ENCODE results near the gene IL3RA. TPM values are rescaled to one million over a fixed set of nuclear protein-coding genes. Genes with fewer than 3 reads are reported as not detected.
"Not testable (repeated sequence)": the region's sequence is repeated elsewhere in the genome, so short reads cannot be mapped to it uniquely, and the experiment has no call there.

IL3RA gene
- total RNA-seq (2014; rRNA removed; shearing (Covaris generic)) = 0.26 TPM in 1 of 2 replicates, not detected in the other
- 0.52 and 0.61 TPM in 2 replicates for polyA plus RNA-seq (2015; cell fraction: cytosol; rRNA removed)
- polyA plus RNA-seq (2015; cell fraction: nucleus; rRNA removed) = 0.74 TPM in 1 of 2 replicates, not detected in the other

GRCh38 chrX:1336331-1336943 lies at the start of gene IL3RA:
Gene IL3RA, plus strand, starts transcription at chrX:1336785. Its CDS starts 4,981 bp downstream, at chrX:1341766.
- no peak for DNase-seq (ENCODE audit: low read depth, low spot score)
- in situ Hi-C loops (cut with HindIII; ENCODE audit: low pct_unique_long_range_greater_than_20kb, low sequenced_read_pairs) = no loop called here

DNA sequence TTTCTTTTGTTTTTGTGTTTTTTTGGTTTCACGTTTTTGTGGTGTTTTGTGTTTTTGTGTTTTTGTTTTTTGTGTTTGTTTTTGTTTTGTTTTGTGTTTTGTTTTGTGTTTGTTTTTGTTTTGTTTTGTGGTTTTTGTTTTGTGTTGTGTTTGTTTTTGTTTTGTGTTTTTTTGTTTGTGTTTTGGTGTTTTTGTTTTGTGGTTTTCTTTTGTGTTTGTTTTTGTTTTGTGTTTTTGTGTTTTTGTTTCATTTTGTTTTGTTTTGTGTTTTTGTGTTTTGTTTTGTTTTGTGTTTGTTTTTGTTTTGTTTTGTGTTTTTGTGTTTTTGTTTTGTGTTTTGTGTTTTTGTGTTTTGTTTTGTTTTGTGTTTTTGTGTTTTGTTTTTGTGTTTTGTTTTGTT lies 47.0 kb upstream of the IL3RA start:
- in situ Hi-C loops (cut with HindIII; ENCODE audit: low pct_unique_long_range_greater_than_20kb, low sequenced_read_pairs) = no loop called here
- no peak for DNase-seq (ENCODE audit: low read depth, low spot score)

DNA sequence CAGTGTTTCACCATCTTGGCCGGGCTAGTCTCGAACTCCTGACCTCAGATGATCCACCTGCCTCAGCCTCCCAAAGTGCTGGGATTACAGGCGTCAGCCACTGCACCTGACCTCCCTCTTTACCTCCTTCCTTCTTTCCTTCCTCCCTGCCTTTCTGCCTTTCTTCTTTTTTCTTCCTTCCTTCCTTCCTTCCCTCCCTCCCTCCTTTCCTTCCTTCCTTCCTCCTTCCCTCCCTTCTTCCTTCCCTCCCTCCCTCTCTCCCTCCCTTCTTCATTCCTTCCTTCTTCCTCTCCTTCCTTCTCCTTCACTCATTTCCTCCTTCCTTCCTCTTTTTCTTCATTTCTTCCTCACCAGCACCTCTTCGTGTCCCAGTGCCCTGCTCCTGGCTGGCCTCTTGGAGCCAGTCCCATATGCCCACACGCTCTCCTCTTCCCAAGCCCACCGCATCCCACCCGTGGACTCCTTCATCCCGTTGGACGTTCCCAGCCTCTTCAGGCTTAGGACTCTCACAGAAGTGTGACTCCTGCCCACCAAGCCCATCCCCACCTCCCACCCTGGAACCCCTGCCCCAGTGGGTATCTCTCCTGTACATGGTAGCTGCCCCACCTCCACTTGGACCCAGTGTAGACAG lies 45.4 kb upstream of the IL3RA start:
- DNase-seq (ENCODE audit: low read depth, low spot score) = no peak
- in situ Hi-C loops (cut with HindIII; ENCODE audit: low pct_unique_long_range_greater_than_20kb, low sequenced_read_pairs) = no loop called here

GRCh38 chrX:1292575-1293290 lies 43.9 kb upstream of the IL3RA start:
- in situ Hi-C loops (cut with HindIII; ENCODE audit: low pct_unique_long_range_greater_than_20kb, low sequenced_read_pairs) = no loop called here
- no peak for DNase-seq (ENCODE audit: low read depth, low spot score)

DNA sequence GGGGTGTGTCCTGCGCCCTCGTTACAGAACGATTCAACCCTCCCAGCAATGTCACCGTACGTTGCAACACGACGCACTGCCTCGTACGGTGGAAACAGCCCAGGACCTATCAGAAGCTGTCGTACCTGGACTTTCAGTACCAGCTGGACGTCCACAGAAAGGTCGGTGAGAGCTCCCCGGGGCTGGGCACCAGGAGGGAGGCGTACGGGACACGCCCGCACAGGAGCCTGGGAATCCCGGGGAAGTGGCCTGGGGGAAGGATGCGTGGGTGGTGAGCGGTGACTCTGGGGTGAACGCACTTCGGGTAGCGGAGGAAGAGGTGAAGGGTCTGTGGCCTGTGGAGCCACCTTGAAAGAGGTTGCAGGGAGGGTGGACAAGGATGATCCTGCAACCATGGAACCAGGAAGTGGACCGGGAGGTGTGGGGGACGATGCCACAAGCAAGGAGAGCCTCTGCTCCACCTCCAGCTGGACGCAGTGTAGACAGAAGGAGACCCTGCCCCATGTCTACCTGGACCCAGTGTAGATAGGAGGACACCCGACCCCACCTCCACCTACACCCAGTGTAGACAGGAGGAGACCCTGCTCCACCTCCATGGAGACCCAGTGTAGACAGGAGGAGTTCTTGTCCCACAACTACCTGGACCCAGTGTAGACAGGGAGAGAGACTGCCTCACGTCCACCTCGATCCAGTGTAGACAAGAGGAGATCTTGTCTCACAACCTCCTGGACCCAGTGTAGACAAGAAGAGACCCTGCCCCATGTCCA lies 42.1 kb upstream of the IL3RA start:
- no peak for DNase-seq (ENCODE audit: low read depth, low spot score)
- in situ Hi-C loops (cut with HindIII; ENCODE audit: low pct_unique_long_range_greater_than_20kb, low sequenced_read_pairs) = no loop called here

- DNase-seq (ENCODE audit: low read depth, low spot score) = no peak
- in situ Hi-C loops (cut with HindIII; ENCODE audit: low pct_unique_long_range_greater_than_20kb, low sequenced_read_pairs) = no loop called here
Measured at GRCh38 chrX:1295550-1295949, 41.0 kb upstream of the IL3RA start.

DNA sequence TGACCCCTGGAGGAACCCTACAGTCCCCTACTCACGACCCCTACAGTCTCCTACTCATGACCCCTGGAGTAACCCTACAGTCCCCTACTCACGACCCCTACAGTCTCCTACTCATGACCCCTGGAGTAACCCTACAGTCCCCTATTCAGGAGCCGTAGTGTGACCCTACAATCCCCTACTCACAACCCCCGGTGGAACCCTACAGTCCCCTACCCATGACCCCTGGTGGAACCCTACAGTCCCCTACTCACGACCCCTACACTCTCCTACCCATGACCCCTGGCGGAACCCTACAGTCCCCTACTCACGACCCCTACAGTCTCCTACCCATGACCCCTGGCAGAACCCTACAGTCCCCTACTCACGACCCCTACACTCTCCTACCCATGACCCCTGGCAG lies 39.0 kb upstream of the IL3RA start:
- DNase-seq (ENCODE audit: low read depth, low spot score); in situ Hi-C loops (cut with HindIII; ENCODE audit: low pct_unique_long_range_greater_than_20kb, low sequenced_read_pairs): not testable (repeated sequence)

- in situ Hi-C loops (cut with HindIII; ENCODE audit: low pct_unique_long_range_greater_than_20kb, low sequenced_read_pairs) = no loop called here
- no peak for DNase-seq (ENCODE audit: low read depth, low spot score)
Measured at GRCh38 chrX:1300449-1300848, 36.1 kb upstream of the IL3RA start.

DNA sequence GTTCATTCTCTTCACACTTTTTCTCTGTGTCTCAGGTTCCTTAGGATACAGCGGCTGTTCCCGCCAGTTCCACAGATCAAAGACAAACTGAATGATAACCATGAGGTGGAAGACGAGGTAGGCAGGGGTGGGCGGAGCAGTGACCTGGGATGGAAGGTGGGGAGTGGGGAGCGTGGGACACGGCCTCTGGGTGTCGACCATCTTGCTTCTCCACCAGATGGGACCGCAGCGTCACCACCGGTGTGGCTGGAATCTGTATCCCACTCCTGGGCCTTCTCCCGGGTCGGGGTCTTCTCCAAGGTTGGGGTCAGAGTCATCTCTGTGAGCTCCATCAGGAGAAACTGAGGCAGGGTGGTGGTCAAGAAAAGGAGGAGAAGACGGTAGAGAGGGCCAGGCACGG lies 31.2 kb upstream of the IL3RA start:
- in situ Hi-C loops (cut with HindIII; ENCODE audit: low pct_unique_long_range_greater_than_20kb, low sequenced_read_pairs) = no loop called here
- no peak for DNase-seq (ENCODE audit: low read depth, low spot score)

- in situ Hi-C loops (cut with HindIII; ENCODE audit: low pct_unique_long_range_greater_than_20kb, low sequenced_read_pairs) = no loop called here
- no peak for DNase-seq (ENCODE audit: low read depth, low spot score)
Measured at GRCh38 chrX:1306909-1307625, 29.5 kb upstream of the IL3RA start.

- in situ Hi-C loops (cut with HindIII; ENCODE audit: low pct_unique_long_range_greater_than_20kb, low sequenced_read_pairs) = no loop called here
- DNase-seq (ENCODE audit: low read depth, low spot score) = no peak
Measured at GRCh38 chrX:1307626-1308340, 28.8 kb upstream of the IL3RA start.

DNA sequence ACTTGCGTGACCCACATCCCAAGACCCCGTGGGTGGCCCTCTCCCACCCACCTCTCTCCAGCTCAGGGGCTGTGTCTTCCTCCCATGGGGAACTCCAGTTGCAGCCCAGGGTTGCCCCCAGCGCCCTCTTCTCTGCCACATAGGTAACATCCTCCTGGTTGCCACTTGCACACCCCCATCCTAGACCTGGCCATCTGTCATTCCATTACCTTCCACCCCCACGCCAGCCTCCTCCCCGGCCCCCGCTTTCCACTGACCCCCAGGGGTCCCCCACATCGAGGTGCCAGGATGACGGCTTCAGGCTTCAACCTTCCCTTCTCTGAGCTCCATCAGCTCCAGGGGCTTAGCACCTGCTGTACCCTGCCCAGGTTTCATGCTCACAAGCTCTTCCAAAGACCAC lies 28.1 kb upstream of the IL3RA start:
- in situ Hi-C loops (cut with HindIII; ENCODE audit: low pct_unique_long_range_greater_than_20kb, low sequenced_read_pairs) = no loop called here
- DNase-seq (ENCODE audit: low read depth, low spot score) = no peak

DNA sequence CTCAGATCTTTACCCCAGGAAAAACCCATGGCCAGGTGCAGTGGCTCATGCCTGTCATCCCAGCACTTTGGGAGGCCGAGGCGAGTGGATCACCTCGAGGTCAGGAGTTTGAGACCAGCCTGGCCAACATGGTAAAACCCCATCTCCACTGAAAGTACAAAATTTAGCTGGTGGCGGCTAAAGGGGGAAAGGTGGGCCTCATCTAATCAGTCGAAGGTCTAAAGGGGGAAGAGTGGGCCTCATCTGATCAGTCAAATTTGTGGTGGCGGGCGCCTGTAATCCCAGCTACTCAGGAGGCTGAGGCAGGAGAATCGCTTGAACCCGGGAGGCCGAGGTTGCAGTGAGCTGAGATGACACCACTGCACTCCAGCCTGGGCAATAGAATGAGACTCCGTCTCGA lies 27.7 kb upstream of the IL3RA start:
- in situ Hi-C loops (cut with HindIII; ENCODE audit: low pct_unique_long_range_greater_than_20kb, low sequenced_read_pairs); DNase-seq (ENCODE audit: low read depth, low spot score): not testable (repeated sequence)

GRCh38 chrX:1313788-1314187 lies 22.8 kb upstream of the IL3RA start:
- in situ Hi-C loops (cut with HindIII; ENCODE audit: low pct_unique_long_range_greater_than_20kb, low sequenced_read_pairs) = no loop called here
- no peak for DNase-seq (ENCODE audit: low read depth, low spot score)

DNA sequence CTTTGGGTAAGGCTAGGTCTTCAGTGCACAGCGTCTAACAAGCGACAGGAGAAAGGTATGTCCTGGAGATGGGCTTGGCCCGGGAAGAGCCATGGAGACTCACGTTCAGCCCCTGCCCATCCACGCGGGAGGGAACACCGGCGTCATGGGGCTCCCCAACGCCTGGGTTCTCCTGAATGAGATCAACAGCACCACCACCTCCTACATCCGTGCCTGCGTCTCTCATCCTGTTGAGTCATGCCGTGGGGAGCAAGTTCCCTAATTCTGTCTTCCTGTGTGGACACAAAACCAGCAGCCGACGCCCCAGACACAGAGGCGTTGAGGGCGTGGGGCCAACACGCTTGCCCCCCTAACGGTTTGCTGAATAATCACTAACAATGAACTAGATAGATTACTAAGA lies 20.1 kb upstream of the IL3RA start:
- in situ Hi-C loops (cut with HindIII; ENCODE audit: low pct_unique_long_range_greater_than_20kb, low sequenced_read_pairs) = no loop called here
- DNase-seq (ENCODE audit: low read depth, low spot score) = no peak

DNA sequence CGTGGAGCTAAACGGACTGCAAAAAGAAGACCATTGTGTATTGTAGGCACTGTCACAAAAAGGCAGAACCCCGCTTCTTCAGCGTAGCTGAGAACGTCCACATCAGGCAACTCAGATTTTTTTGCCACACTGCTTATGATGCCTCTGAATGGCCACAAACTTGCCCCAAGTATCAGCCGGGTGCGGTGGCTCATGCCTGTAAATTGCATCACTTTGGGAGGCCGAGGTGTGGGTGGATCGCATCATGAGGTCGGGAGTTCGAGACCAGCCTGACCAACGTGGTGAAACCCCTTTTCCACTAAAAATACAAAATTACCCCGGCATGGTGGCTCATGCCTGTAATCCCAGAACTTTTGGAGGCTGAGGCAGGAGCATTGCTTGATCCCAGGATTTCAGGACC lies 14.9 kb upstream of the IL3RA start:
- in situ Hi-C loops (cut with HindIII; ENCODE audit: low pct_unique_long_range_greater_than_20kb, low sequenced_read_pairs) = no loop called here
- no peak for DNase-seq (ENCODE audit: low read depth, low spot score)

DNA sequence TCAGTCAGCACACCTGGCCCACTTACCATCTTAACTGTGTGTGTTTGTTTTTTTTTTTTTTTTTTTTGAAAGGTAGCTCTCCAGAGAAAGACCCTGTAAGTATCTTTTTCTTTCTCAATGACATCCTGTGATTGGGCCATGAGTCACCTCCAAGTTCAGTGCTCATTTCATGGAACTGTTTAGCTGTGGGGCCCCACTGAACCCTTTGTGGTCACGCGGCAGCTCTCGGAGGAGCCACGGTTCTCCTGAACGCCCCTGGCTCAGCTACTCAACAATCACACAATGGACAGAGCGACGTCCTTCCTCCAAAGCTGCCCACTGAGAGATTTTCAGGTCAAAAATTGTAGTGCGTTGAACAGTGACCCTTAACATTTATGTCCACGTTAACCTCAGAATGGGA lies 14.2 kb upstream of the IL3RA start:
- in situ Hi-C loops (cut with HindIII; ENCODE audit: low pct_unique_long_range_greater_than_20kb, low sequenced_read_pairs) = no loop called here
- DNase-seq (ENCODE audit: low read depth, low spot score) = no peak

Data from SK-MEL-5 (cell line).